ENCODE data around the gene RFTN1. TPM values are rescaled to one million over a fixed set of nuclear protein-coding genes. Genes with fewer than 3 reads are reported as not detected.

Gene RFTN1
- total and polyA plus RNA-seq, 12 donors = 8.3 to 35.7 (median 17.4) TPM

DNA sequence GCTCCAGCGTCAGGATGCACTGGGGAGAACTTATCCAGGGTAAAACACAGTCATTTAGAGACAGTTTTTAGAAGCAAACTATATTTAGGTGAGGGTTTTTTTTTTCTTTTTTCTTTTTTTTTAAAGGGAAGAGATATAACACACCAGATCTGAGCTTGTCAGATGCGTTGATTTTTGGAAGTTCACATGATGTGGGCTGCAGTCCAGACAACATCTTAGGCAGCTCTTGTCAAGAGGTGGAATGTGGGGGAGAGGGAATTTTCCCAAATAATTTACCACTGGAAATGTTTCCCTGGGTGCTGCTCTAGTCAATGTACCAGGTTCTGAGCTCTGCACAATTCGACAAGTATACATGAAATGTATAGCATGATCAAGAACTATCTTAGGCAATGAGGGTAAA lies 155.2 kb downstream of the RFTN1 start:
- no peak for TF ChIP-seq POLR2A (IDR thresholded peaks at IDR 0.05)
- TF ChIP-seq, protein P1, sequence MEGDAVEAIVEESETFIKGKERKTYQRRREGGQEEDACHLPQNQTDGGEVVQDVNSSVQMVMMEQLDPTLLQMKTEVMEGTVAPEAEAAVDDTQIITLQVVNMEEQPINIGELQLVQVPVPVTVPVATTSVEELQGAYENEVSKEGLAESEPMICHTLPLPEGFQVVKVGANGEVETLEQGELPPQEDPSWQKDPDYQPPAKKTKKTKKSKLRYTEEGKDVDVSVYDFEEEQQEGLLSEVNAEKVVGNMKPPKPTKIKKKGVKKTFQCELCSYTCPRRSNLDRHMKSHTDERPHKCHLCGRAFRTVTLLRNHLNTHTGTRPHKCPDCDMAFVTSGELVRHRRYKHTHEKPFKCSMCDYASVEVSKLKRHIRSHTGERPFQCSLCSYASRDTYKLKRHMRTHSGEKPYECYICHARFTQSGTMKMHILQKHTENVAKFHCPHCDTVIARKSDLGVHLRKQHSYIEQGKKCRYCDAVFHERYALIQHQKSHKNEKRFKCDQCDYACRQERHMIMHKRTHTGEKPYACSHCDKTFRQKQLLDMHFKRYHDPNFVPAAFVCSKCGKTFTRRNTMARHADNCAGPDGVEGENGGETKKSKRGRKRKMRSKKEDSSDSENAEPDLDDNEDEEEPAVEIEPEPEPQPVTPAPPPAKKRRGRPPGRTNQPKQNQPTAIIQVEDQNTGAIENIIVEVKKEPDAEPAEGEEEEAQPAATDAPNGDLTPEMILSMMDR (IDR thresholded peaks at IDR 0.05) = no peak
- Histone ChIP-seq H3K27me3 (no peaks in the 10 kb centered on the region), H3K4me1 (replicated peaks in 1 of 2) (no peaks in the 10 kb centered on the region), H3K27ac (no peak overlapping the region), H3K36me3 (replicated peaks in 1 of 2) (no peaks in the 10 kb centered on the region), H3K4me3 (no peak overlapping the region), H3K9me3 (replicated peaks in 1 of 3) (no peaks in the 10 kb centered on the region)
- WGBS, 4 donors = 79 to 86% (median 82%) methylated on average over 3 of the region's 3 CpGs
- DNase-seq = no peak
- intact Hi-C loops (cut with DNase I) = loop anchor here in 1 of 2 donors (5.0 kb wide), 1 partner anchor 759 kb away; no protein-coding TSS in a partner anchor

DNA sequence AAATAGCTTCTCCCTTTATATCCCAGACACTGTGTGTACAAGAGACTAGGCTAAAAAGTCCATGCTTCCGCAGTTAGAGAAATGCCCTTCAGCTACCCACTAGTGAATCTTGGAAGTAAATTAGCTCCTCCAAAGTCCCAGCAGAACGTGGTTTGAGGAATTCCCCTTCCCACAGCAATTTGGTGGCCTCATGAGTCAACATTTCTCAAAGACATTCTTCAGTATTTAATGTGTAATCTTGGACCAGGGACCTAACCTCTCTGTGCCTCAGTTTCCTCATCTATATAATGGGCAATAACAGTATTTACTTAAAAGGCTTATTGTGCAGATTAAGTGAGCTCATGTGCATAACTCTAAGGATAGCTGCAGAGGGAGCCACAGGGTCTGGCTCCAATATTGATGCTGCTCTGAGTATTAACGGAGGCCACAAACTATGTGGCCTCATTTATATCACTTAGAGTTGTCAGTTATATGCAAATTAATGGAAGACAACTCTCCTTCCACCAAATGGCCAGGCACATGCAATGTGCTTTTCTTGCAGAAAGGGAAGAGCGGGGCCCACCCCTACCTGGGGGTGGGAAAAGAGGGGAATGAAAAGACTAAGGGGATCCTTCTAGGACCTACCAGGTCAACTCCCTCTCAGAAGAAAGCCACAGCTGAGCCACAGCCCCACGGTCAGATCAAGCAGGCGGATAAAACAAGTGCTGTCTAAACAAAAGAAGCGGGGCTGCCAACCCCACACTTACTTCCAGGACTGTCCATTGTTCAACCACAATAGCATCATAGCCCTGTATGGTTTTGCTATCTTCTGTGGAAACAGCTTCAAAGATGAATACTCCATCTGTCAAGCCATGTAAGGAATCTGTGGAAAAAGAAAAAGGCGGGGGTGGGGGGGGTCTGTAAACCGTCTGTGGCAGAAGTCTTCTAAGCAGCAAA lies 156.0 kb downstream of the RFTN1 start:
- Histone ChIP-seq H3K4me1 (replicated peaks in 1 of 2) (no peaks in the 10 kb centered on the region), H3K9me3 (replicated peaks in 1 of 3) (no peaks in the 10 kb centered on the region), H3K4me3 (no peak overlapping the region), H3K36me3 (replicated peaks in 1 of 2) (no peaks in the 10 kb centered on the region), H3K27ac (no peak overlapping the region), H3K27me3 (no peaks in the 10 kb centered on the region)
- TF ChIP-seq POLR2A (IDR thresholded peaks at IDR 0.05) = no peak
- TF ChIP-seq, protein P1 (IDR thresholded peaks at IDR 0.05) = no peak
- 77 to 82% (median 78%) methylated on average over 9 of the region's 9 CpGs for WGBS, 4 donors
- DNase-seq = no peak
- intact Hi-C loops (cut with DNase I) = loop anchor here in 1 of 2 donors (5.0 kb wide), 1 partner anchor 760 kb away; no protein-coding TSS in a partner anchor

DNA sequence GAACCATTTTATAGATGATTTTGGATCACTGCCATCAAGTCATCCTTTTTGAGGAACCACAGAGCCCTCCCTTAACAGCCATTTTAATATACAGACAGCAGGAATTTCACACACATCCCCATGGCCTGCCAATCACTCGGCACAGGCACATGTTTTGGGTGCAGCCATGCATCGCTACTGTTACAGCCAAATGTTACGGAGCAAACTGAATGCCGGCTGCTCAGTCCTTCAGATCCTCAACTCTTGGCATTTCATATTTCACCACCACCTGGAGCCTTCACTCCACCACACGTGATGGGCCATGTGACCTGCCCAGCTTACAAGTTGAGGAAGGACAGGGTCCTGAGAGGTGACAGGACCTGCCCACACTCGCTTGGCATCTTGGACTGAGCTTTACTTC lies 157.7 kb downstream of the RFTN1 start:
- no peak overlapping the region for H3K27ac ChIP-seq
- intact Hi-C loops (cut with DNase I) = loop anchor here in 1 of 2 donors (5.0 kb wide), 1 partner anchor 761 kb away; no protein-coding TSS in a partner anchor
- no peaks in the 10 kb centered on the region for H3K36me3 ChIP-seq (replicated peaks in 1 of 2)
- H3K27me3 ChIP-seq = no peaks in the 10 kb centered on the region
- TF ChIP-seq, protein P1 (IDR thresholded peaks at IDR 0.05) = no peak
- TF ChIP-seq POLR2A (IDR thresholded peaks at IDR 0.05) = no peak
- WGBS, 4 donors = 85 to 94% (median 92%) methylated on average over 6 of the region's 6 CpGs
- no peaks in the 10 kb centered on the region for H3K4me1 ChIP-seq (replicated peaks in 1 of 2)
- no peak for DNase-seq
- no peak overlapping the region for H3K4me3 ChIP-seq
- no peaks in the 10 kb centered on the region for H3K9me3 ChIP-seq (replicated peaks in 1 of 3)

DNA sequence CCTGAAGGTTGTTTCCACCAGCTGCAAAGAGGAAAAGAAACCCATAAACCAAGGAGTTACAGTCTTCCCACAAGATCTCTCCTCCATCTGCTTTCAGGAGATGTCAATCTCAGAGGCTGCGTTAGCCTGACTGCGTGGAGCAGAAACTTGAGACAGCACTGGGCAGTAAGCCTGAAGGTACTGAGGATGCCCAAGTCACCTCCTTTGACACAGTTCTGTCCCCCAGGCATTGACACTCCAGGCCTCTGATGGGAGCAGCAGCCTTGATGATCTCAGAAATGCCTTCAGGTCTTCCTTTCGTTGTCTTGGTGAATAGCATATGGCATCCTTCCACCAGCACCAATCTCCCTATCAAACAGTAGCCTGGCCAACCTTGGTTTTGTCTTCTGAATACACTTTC lies 159.2 kb downstream of the RFTN1 start:
- no peaks in the 10 kb centered on the region for H3K27me3 ChIP-seq
- no peaks in the 10 kb centered on the region for H3K9me3 ChIP-seq (replicated peaks in 1 of 3)
- H3K36me3 ChIP-seq (replicated peaks in 1 of 2) = no peaks in the 10 kb centered on the region
- WGBS, 4 donors = 87 to 94% (median 92%) methylated on average over 3 of the region's 3 CpGs
- no peaks in the 10 kb centered on the region for H3K4me1 ChIP-seq (replicated peaks in 1 of 2)
- no peak for TF ChIP-seq POLR2A (IDR thresholded peaks at IDR 0.05)
- TF ChIP-seq, protein P1 (IDR thresholded peaks at IDR 0.05) = no peak
- intact Hi-C loops (cut with DNase I) = no loop called here
- H3K27ac ChIP-seq = no peak overlapping the region
- H3K4me3 ChIP-seq = no peak overlapping the region
- DNase-seq = no peak
